Left kidney (tissue), 1 donor: ENCODE data around the gene PPP1CB. TPM values are rescaled to one million over a fixed set of nuclear protein-coding genes. Genes with fewer than 3 reads are reported as not detected.

Experiments
- polyA plus RNA-seq: library from polyadenylated mRNA; unstranded; fragments of 120-200 nt; gene quantifications from one replicate; pipeline ENCODE4 v1.2.1, GENCODE V29; 2013; ENCODE audit not compliant: insufficient read length

PPP1CB gene
- polyA plus RNA-seq, 1 donor = 190 TPM

Other genes starting within 250 kb of the PPP1CB start
- 3.9 TPM for gene SPDYA, start 59.0 kb downstream of the PPP1CB start, polyA plus RNA-seq
- gene TRMT61B, start 118.5 kb downstream of the PPP1CB start, polyA plus RNA-seq = 30.4 TPM
- gene WDR43, start 142.8 kb downstream of the PPP1CB start, polyA plus RNA-seq = 62.6 TPM
- gene TOGARAM2, start 229.5 kb downstream of the PPP1CB start, polyA plus RNA-seq = 2.4 TPM